ENCODE results near the gene FOCAD. TPM values are rescaled to one million over a fixed set of nuclear protein-coding genes. Genes with fewer than 3 reads are reported as not detected.

The FOCAD gene
- total RNA-seq, 6 experiments from 2014 or later, result 6.4 to 18.3 (median 7.8) TPM

GRCh38 chr9:20685769-20686168 is 1.7 kb downstream of the FOCAD start:
- Histone ChIP-seq H3K36me3 (no peaks in the 10 kb centered on the region), H3K4me3 (no peak overlapping the region), H3K9me3 (no peaks in the 10 kb centered on the region), H3K4me1 (peaks cover 0 to 13% (median 2%) of the 10 kb centered on the region in 4 donors), H3K27ac (peak overlapping the region in 2 of 3 donors; percentile 21 to 94), H3K27me3 (no peaks in the 10 kb centered on the region)
- ATAC-seq (no peak), DNase-seq (no peak)
- TF ChIP-seq POLR2A (IDR thresholded peaks at IDR 0.05) (no peak), CTCF (IDR thresholded peaks at IDR 0.05) (no peak)
- 42% methylated on average over 8 of the region's 8 CpGs for WGBS (ENCODE audit: insufficient coverage, low coverage, low lambda C conversion rate, missing lambda C conversion rate)
- intact Hi-C loops (cut with DNase I), result no loop called here

- Histone ChIP-seq H3K27ac (no peak overlapping the region), H3K4me3 (no peak overlapping the region), H3K9me3 (no peaks in the 10 kb centered on the region), H3K27me3 (no peaks in the 10 kb centered on the region), H3K36me3 (no peaks in the 10 kb centered on the region), H3K4me1 (peaks cover 0 to 13% (median 0%) of the 10 kb centered on the region in 4 donors)
- intact Hi-C loops (cut with DNase I), result no loop called here
- TF ChIP-seq CTCF (IDR thresholded peaks at IDR 0.05), result no peak
- 100% methylated on average over 2 of the region's 2 CpGs for WGBS (ENCODE audit: insufficient coverage, low coverage, low lambda C conversion rate, missing lambda C conversion rate)
- DNase-seq, result no peak
- ATAC-seq, result no peak
Observed at GRCh38 chr9:20689833-20690232, 5.8 kb downstream of the FOCAD start.

GRCh38 chr9:20692554-20692953 is 8.5 kb downstream of the FOCAD start:
- 73% methylated on average over 4 of the region's 5 CpGs for WGBS (ENCODE audit: insufficient coverage, low coverage, low lambda C conversion rate, missing lambda C conversion rate)
- intact Hi-C loops (cut with DNase I), result no loop called here
- Histone ChIP-seq H3K27ac (no peak overlapping the region), H3K4me3 (no peak overlapping the region), H3K9me3 (no peaks in the 10 kb centered on the region), H3K4me1 (no peaks in the 10 kb centered on the region), H3K36me3 (no peaks in the 10 kb centered on the region), H3K27me3 (no peaks in the 10 kb centered on the region)
- DNase-seq (no peak), ATAC-seq (no peak)
- TF ChIP-seq POLR2A (IDR thresholded peaks at IDR 0.05) (no peak), CTCF (IDR thresholded peaks at IDR 0.05) (no peak)

- ATAC-seq (no peak), DNase-seq (no peak)
- Histone ChIP-seq H3K4me3 (no peak overlapping the region), H3K4me1 (no peaks in the 10 kb centered on the region), H3K27me3 (no peaks in the 10 kb centered on the region), H3K36me3 (no peaks in the 10 kb centered on the region), H3K9me3 (no peaks in the 10 kb centered on the region), H3K27ac (no peak overlapping the region)
- 88% methylated on average over 4 of the region's 4 CpGs for WGBS (ENCODE audit: insufficient coverage, low coverage, low lambda C conversion rate, missing lambda C conversion rate)
- TF ChIP-seq CTCF (IDR thresholded peaks at IDR 0.05), result no peak
- no peak for TF ChIP-seq POLR2A (IDR thresholded peaks at IDR 0.05)
- intact Hi-C loops (cut with DNase I), result no loop called here
Observed at GRCh38 chr9:20693068-20693467, 9.0 kb downstream of the FOCAD start.

- no peak overlapping the region for H3K27ac ChIP-seq
- H3K4me3 ChIP-seq, result no peak overlapping the region
- H3K27me3 ChIP-seq, result no peaks in the 10 kb centered on the region
- ATAC-seq (no peak), DNase-seq (no peak)
- no peaks in the 10 kb centered on the region for H3K4me1 ChIP-seq
- no peaks in the 10 kb centered on the region for H3K36me3 ChIP-seq
- H3K9me3 ChIP-seq, result no peaks in the 10 kb centered on the region
- intact Hi-C loops (cut with DNase I), result no loop called here
- TF ChIP-seq POLR2A (IDR thresholded peaks at IDR 0.05), result no peak
Observed at GRCh38 chr9:20694248-20694647, 10.2 kb downstream of the FOCAD start.
